Measurements from ENCODE around the gene GLRX5.
"Not testable (repeated sequence)": the region's sequence is repeated elsewhere in the genome, so short reads cannot be mapped to it uniquely, and the experiment has no call there.

The GLRX5 gene

GRCh38 chr14:95562892-95563685 lies 28.2 kb downstream of the GLRX5 start:
- DNase-seq: no peak

DNA sequence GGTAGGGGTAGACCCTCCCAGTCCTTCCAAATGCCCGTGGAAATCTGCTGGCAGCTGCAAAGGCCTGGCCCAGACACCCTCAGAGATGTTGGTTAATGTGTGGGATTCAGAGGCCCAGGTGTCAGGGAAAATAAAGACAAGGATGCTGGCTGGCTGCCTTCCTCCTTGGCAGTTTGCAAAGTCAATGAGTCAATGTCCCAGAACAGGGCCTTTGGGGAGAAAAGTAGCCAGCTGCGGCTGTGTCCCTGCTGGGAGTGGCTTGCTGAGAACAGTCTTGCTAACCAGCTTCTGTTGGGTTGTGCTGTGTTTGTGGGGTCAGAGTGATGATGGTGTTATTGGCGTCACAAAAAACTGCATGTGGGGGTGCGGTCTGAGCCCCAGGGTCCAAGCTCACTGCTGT lies 29.2 kb downstream of the GLRX5 start:
- no peak for DNase-seq

GRCh38 chr14:95569440-95569839 lies 34.6 kb downstream of the GLRX5 start:
- DNase-seq: no peak

- no peak for DNase-seq
Measured at GRCh38 chr14:95573313-95573712, 38.5 kb downstream of the GLRX5 start.

DNA sequence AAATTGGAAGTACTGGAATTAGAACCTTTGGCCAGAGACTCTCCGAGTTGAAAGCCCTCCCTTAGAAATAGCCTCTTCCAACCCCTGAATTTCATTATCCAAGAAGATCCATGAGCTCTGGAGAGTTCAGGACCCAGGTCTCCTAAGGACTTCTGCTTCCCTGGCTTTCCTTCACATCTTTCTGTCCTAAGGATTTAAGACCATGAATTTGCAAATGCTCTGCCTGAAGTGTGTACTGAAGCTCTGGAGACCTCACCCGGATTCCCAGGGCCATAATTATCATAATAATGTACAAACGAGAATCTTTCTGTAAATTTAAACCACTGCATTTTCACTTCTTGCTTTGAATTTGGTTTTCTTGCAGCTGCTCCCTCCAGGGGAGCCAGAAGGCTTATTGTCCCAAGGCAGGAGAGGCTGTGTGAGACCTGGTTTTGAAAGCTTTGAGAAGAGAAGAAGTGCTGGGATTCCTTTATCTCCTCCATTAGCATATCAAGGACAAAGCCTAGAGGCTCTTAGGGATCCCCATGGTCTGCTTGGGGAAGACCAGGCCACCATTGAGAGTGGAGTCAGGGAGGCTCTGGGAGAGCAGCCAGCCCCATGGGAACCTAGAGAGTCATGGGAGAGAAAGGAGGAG lies 41.1 kb downstream of the GLRX5 start:
- no peak for DNase-seq

GRCh38 chr14:95577067-95577800 lies 42.4 kb downstream of the GLRX5 start:
- no peak for DNase-seq

DNA sequence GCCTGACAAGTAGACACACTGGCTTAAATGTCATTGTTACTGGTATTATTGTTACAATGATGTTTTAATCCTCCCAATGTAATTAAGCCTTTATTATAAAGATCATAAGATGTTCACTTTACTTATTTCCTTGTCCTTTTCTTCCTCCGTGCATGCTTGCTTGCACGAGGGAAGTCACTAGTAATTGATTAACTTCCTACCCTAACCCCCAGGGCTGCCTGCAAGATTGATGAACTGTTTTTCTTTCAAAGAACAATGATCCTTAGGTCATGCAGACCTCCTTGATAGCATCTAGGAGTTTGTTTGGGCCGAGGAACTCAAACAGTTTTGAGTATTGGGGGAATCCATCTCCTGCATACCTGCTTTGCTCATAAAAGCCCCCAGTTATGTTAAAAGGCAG lies 43.0 kb downstream of the GLRX5 start:
- DNase-seq: no peak

DNA sequence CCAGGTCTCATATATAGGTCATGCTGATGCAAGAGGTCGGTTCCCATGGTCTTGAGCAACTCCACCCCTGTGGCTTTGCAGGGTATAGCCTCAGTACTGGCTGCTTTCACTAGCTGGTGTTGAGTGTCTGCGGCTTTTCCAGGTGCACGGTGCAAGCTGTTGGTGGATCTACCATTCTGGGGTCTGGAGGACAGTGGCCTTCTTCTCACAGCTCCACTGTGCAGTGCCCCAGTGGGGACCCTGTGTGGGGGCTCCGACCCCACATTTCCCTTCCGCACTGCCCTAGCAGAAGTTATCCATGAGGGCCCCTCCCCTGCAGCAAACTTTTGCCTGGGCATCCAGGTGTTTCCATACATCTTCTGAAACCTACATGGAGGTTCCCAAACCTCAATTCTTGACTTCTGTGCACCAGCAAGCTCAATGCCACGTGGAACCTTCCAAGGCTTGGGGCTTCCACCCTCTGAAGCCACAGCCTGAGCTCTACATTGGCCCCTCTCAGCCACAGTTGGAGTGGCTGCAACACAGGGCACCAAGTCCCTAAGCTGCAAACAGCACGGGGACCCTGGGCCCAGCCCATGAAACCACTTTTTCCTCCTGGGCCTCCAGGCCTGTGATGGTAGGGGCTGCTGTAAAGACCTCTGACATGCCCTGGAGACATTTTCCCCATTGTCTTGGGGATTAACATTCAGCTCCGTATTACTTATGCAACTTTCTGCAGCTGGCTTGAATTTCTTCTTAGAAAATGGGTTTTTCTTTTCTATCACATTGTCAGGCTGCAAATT lies 49.2 kb downstream of the GLRX5 start:
- DNase-seq: not testable (repeated sequence)

GRCh38 chr14:95585953-95586620 lies 51.2 kb downstream of the GLRX5 start:
- DNase-seq: no peak

- DNase-seq: not testable (repeated sequence)
Measured at GRCh38 chr14:95591182-95591581, 56.3 kb downstream of the GLRX5 start.

Data from activated CD4-positive, alpha-beta T cell treated with anti-CD3 and anti-CD28 coated beads for 48 hours (primary cell).